Measurements from ENCODE around the gene XAB2.
"Not testable (repeated sequence)": the region's sequence is repeated elsewhere in the genome, so short reads cannot be mapped to it uniquely, and the experiment has no call there.

Gene XAB2

GRCh38 chr19:7590256-7590655 lies 39.1 kb downstream of the XAB2 start:
- H3K4me3 ChIP-seq (ENCODE audit: low read length) = no peak overlapping the region
- no peak for DNase-seq (ENCODE audit: low read depth)
- no peak for TF ChIP-seq CTCF (conservative IDR thresholded peaks at IDR 0.05; ENCODE audit: low read depth, low read length)

GRCh38 chr19:7589822-7590221 lies 39.5 kb downstream of the XAB2 start:
- no peak for DNase-seq (ENCODE audit: low read depth)
- H3K4me3 ChIP-seq (ENCODE audit: low read length) = no peak overlapping the region
- TF ChIP-seq CTCF (conservative IDR thresholded peaks at IDR 0.05; ENCODE audit: low read depth, low read length) = no peak

- no peak for TF ChIP-seq CTCF (conservative IDR thresholded peaks at IDR 0.05; ENCODE audit: low read depth, low read length)
- DNase-seq (ENCODE audit: low read depth) = no peak
- no peak overlapping the region for H3K4me3 ChIP-seq (ENCODE audit: low read length)
Observed at GRCh38 chr19:7582446-7582845, 46.9 kb downstream of the XAB2 start.

- H3K4me3 ChIP-seq (ENCODE audit: low read length) = no peak overlapping the region
- TF ChIP-seq CTCF (conservative IDR thresholded peaks at IDR 0.05; ENCODE audit: low read depth, low read length) = no peak
- no peak for DNase-seq (ENCODE audit: low read depth)
Observed at GRCh38 chr19:7579182-7579581, 50.2 kb downstream of the XAB2 start.

- no peak overlapping the region for H3K4me3 ChIP-seq (ENCODE audit: low read length)
Observed at GRCh38 chr19:7578127-7578526, 51.2 kb downstream of the XAB2 start.

GRCh38 chr19:7577422-7577821 lies 51.9 kb downstream of the XAB2 start:
- not testable (repeated sequence) for H3K4me3 ChIP-seq (ENCODE audit: low read length); DNase-seq (ENCODE audit: low read depth)

More at GRCh38 chr19:7578127-7578526, 51.2 kb downstream of the XAB2 start:
- no peak for TF ChIP-seq CTCF (conservative IDR thresholded peaks at IDR 0.05; ENCODE audit: low read depth, low read length)
- DNase-seq (ENCODE audit: low read depth) = no peak

GRCh38 chr19:7575434-7576040 lies 53.8 kb downstream of the XAB2 start:
- no peak overlapping the region for H3K4me3 ChIP-seq (ENCODE audit: low read length)
- no peak for DNase-seq (ENCODE audit: low read depth)
- TF ChIP-seq CTCF (conservative IDR thresholded peaks at IDR 0.05; ENCODE audit: low read depth, low read length) = no peak
